AG04449 (cell line): ENCODE results near the gene PAM.
"Not testable (repeated sequence)": the region's sequence is repeated elsewhere in the genome, so short reads cannot be mapped to it uniquely, and the experiment has no call there.

Experiments
- CTCF ChIA-PET: fragments of 350-600 bp; formaldehyde crosslinking; extraction: SDS; loops from one replicate; lab custom pipeline; 2021; ENCODE audit warnings: antibody characterized with exemption; lab: Yijun Ruan, JAX
- POLR2A ChIA-PET: fragments of 400-600, 350-600 bp; formaldehyde crosslinking; extraction: SDS; loops from one replicate; lab custom pipeline; 2020; ENCODE audit warnings: antibody characterized with exemption, inconsistent platforms; lab: Yijun Ruan, JAX
- DNase-seq: peaks from one replicate; pipeline ENCODE4 v3.0.0-alpha.2; 2010; ENCODE audit warnings: low read depth, low spot score
- H3K4me3 ChIP-seq: 2 replicates; pipeline ENCODE4 v1.5.1; 2011; ENCODE audit warnings: low read depth, mild to moderate bottlenecking, control low read depth, low read length
- TF ChIP-seq, protein P1 (sequence below): IDR thresholded peaks from one replicate; pipeline ENCODE4 v1.5.1; 2011; ENCODE audit warnings: mild to moderate bottlenecking, moderate library complexity, low read length, control low read depth, inconsistent platforms; ENCODE audit not compliant: insufficient read depth; ENCODE audit errors: missing control alignments

Gene PAM

DNA sequence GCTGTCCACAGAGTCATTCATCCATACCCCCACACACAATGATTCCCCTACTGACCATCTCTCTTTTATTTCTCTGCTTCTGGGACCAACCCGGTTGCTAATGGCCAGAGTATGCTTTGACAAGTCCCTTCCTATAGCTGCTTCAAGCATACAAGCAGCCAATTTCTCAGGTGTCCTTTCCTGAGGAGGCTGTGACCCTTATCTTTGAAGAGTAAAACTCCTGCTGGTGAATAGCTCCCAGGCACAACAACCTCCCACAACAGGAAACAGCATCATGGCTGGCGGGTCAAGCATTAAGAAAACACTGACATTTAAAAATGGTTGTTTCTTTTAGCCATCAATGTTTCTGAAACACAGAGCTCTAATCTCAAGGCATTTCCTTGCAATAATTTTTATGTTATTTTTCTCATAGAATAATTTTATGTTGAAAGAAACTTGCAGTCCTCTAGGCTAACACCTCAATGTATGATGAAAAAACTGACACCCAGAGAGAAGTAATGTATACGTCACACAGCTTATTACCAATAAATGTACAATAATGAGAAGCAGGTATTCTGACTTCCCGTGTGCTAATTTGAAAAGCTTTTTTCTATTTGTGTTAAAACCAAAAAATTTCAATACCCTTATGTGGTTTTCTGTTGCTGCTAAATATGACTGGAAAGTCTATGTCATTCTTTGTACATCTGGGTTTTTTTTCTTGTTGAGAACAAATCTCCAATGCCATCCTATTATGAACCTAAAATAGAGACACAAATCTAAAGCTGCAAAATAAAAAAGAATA is 7.5 kb upstream of the PAM start:
- CTCF ChIA-PET, result interaction anchor here (1.3 to 2.1 kb wide), 2 partner anchors 66 to 294 kb away, joined by 3 to 4 read pairs; no protein-coding TSS in a partner anchor
- POLR2A ChIA-PET, result no interaction called here
- no peak for DNase-seq
- H3K4me3 ChIP-seq, result no peak overlapping the region
- TF ChIP-seq, protein P1, sequence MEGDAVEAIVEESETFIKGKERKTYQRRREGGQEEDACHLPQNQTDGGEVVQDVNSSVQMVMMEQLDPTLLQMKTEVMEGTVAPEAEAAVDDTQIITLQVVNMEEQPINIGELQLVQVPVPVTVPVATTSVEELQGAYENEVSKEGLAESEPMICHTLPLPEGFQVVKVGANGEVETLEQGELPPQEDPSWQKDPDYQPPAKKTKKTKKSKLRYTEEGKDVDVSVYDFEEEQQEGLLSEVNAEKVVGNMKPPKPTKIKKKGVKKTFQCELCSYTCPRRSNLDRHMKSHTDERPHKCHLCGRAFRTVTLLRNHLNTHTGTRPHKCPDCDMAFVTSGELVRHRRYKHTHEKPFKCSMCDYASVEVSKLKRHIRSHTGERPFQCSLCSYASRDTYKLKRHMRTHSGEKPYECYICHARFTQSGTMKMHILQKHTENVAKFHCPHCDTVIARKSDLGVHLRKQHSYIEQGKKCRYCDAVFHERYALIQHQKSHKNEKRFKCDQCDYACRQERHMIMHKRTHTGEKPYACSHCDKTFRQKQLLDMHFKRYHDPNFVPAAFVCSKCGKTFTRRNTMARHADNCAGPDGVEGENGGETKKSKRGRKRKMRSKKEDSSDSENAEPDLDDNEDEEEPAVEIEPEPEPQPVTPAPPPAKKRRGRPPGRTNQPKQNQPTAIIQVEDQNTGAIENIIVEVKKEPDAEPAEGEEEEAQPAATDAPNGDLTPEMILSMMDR, result no peak

DNA sequence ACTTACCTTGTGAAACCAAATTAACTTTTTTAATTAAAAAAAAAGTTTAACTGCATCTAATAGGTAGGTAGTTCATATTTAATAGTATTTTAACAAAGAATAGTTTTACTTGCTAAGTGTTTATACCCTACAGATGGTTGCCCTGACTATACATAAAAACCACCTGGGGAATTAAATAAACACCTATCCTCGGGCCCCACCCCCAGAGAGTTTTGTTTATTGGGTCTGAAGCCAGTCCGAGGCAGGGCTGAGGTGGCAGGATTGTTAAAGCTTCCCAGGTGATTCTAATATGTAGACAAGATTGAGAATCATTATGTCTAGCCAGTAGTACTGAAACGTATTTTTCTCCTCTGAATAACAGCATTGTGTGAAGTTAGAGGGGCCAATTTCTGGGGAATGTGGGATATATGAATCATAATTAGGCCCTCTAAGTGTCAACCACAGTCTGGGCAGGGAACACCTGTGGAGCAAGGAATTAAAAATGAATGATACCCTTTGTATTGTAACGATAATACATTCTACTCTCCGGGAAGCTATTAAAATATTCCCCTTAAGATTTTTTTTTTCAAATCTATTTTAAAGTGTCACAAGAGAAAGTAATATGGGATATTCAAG is 5.6 kb upstream of the PAM start:
- TF ChIP-seq, protein P1, result no peak
- POLR2A ChIA-PET, result no interaction called here
- DNase-seq, result no peak
- CTCF ChIA-PET, result interaction anchor here (2.1 kb wide), 1 partner anchor 68 kb away, joined by 4 read pairs; no protein-coding TSS in a partner anchor
- H3K4me3 ChIP-seq, result no peak overlapping the region

DNA sequence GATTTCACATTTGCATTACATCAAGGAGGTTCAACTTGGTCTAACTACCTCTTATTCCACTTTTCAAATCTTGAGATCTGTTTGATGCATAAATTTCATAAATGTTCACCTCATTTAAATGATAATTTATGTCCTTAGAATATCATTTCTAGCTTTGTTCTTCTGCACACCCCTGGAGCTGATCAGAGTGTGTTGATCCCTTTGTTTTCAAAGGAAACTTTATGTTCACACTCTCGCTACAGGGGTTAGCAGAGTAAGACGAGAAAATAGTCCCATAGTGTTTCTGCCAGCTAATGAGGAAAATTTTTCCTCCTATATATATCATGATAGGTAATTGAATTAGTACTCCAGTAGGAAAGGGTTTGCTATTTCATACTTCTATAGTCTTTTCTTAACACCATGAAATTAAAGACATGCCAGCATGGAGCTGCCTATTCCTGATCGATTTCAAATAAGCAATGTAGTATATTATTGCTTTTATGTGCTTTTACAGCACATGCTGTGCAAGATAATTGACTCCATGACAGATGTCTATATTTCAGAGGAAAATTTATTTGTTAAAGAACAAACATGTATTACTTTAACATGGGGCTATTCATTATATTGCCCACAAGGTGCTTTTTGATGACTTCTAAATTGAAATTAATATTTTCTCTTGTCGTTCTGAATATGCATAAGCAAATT is 4.8 kb upstream of the PAM start:
- POLR2A ChIA-PET, result no interaction called here
- TF ChIP-seq, protein P1, result no peak
- H3K4me3 ChIP-seq, result no peak overlapping the region
- CTCF ChIA-PET, result no interaction called here
- no peak for DNase-seq

DNA sequence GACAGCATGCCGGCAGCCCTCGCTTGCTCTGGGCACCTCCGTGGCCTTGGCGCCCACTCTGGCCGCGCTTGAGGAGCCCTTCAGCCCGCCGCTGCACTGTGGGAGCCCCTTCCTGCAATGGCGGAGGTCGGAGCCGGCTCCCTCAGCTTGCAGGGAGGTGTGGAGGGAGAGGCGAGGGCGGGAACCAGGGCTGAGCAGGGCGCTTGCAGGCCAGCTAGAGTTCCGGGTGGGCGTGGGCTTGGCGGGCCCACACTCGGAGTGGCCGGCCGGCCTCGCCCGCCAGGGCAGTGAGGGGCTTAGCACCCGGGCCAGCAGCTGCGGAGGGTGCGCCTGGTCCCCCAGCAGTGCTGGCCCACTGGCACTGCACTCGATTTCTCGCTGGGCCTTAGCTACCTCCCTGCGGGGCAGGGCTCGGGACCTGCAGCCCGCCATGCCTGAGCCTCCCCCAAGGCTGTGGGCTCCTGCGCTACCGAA is 3.2 kb upstream of the PAM start:
- POLR2A ChIA-PET, H3K4me3 ChIP-seq, CTCF ChIA-PET, DNase-seq: not testable (repeated sequence)

DNA sequence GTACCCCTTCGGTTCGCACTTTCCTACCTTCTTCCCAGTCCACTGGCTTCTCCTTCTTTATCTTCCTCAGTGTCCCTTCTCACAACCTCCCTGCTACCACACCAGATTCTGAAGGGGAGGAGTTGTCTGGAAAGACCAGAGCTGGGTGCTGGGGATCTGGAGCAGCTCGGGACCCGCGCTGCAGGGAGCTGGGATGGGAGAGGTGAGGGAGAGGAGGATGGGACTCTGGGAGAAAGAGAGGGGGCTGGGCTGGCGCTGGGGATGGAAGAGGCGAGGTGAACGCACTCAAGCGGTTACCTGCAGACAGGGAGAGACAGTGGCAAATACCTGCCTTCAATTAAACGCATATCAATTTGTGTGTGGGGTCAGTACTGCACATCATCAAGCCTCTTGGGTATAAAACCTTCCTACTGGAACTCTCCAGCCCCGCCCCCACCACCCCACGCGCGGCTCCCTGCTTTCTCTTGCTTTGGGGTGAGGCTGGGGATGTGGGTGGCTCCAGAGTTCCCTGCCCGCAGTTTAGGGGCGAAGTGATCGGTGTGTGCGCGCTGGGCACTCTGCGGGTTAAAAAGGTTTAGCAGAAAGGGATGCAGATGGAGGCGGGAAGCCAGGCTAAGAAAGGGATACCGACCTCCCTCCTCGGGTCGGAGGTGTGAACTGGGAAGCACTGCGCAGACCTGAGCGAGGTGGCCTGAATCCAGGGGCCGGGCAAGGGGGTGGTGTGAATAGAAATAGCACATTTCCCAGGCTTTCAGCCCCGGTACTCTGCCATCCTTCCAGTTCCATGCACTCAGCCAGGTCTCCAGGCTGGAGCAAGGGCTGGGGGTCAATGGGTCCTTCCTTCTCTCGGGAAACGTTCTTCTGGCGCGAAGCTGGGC is 977 bp upstream of the PAM start:
- TF ChIP-seq, protein P1, result no peak
- DNase-seq, result no peak
- CTCF ChIA-PET, result interaction anchor here (0.8 to 1.7 kb wide), 3 partner anchors 10 to 218 kb away, joined by 3 to 6 read pairs (median 3); no protein-coding TSS in a partner anchor
- POLR2A ChIA-PET, result interaction anchor here (0.6 kb wide), 1 partner anchor 181 kb away, joined by 3 read pairs; no protein-coding TSS in a partner anchor
- peak overlapping the region; percentile 96 for H3K4me3 ChIP-seq

DNA sequence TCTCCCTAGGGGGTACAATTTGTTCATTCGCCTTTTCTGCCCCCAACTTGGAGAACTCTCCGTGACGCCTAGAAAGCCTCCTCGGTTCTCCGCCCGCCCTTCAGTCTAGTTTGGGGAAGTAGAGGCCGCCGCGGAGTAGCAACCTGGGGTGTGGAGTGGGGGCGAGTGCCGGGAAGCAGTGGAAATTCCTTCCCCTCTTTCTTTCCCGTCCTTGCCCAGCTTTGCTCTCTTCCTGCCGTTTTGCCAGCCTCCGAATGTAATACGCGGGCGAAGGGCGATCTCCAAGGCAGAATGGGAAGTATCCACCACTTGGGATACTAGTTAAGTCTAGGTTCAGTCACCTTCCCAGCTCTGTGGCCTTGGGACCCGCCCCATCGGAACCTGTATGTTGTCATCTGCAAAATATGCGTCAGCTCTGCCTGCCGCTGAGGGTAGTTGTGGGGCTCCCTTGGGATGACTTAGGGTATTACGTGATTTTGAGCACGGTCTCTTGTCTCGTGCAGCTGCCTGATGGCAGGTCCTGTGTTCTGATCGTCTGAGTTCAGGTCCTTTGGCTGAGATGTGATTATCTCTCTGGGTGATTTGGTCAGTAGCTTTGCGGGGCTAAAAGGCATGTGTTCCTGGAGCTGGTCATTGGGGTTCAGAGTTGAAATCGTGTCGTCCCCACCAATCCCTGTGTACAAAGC is 724 bp downstream of the PAM start:
- peak overlapping the region; percentile 96 for H3K4me3 ChIP-seq
- CTCF ChIA-PET, result interaction anchor here (1.0 to 1.7 kb wide), 5 partner anchors 20 to 382 kb away, joined by 3 to 6 read pairs (median 5); no protein-coding TSS in a partner anchor
- POLR2A ChIA-PET, result no interaction called here
- TF ChIP-seq, protein P1, result no peak
- DNase-seq, result peak; percentile 26
